GM12864 (cell line): ENCODE results near the gene NLN.
"Not testable (repeated sequence)": the region's sequence is repeated elsewhere in the genome, so short reads cannot be mapped to it uniquely, and the experiment has no call there.

ENCODE experiments used
- DNase-seq: peaks from one replicate; pipeline ENCODE4 v3.0.0-alpha.2; 2011; ENCODE audit warnings: low read depth
- H3K4me3 ChIP-seq: 2 replicates; pipeline ENCODE4 v1.5.1; 2011; ENCODE audit warnings: mild to moderate bottlenecking, low read depth, low read length, control low read depth
- TF ChIP-seq, protein P1 (sequence below): IDR thresholded peaks from 2 replicates; pipeline ENCODE4 v1.5.1; 2011; ENCODE audit warnings: low read depth, mild to moderate bottlenecking, moderate library complexity, low read length, control low read depth, inconsistent platforms; ENCODE audit errors: missing control alignments

Gene NLN

GRCh38 chr5:65840071-65840470 is 118.1 kb downstream of the NLN start:
- no peak for DNase-seq
- no peak overlapping the region for H3K4me3 ChIP-seq
- TF ChIP-seq, protein P1, sequence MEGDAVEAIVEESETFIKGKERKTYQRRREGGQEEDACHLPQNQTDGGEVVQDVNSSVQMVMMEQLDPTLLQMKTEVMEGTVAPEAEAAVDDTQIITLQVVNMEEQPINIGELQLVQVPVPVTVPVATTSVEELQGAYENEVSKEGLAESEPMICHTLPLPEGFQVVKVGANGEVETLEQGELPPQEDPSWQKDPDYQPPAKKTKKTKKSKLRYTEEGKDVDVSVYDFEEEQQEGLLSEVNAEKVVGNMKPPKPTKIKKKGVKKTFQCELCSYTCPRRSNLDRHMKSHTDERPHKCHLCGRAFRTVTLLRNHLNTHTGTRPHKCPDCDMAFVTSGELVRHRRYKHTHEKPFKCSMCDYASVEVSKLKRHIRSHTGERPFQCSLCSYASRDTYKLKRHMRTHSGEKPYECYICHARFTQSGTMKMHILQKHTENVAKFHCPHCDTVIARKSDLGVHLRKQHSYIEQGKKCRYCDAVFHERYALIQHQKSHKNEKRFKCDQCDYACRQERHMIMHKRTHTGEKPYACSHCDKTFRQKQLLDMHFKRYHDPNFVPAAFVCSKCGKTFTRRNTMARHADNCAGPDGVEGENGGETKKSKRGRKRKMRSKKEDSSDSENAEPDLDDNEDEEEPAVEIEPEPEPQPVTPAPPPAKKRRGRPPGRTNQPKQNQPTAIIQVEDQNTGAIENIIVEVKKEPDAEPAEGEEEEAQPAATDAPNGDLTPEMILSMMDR = no peak

- H3K4me3 ChIP-seq, DNase-seq: not testable (repeated sequence)
Observed at GRCh38 chr5:65844763-65845162, 122.8 kb downstream of the NLN start.

DNA sequence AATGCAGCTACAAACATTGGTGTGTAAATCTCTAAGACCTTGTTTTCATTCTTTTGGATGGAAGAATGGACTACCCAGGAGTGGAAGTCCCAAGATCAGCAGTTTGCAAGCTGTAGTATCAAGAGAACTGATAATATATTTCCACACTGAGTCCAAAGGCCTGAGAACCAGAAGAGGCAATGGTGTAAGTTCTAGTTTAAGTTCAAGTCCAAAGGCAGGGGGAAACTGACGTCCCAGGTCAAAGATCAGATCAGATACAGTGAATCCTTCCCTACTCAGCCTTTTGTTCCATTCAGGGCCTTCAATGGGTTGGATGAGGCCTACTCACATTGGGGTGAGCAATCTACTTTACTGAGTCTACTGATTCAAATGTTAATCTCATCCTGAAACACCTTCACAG is 124.1 kb downstream of the NLN start:
- no peak overlapping the region for H3K4me3 ChIP-seq
- no peak for DNase-seq
- TF ChIP-seq, protein P1 = no peak

GRCh38 chr5:65847019-65847418 is 125.0 kb downstream of the NLN start:
- DNase-seq, H3K4me3 ChIP-seq: not testable (repeated sequence)

GRCh38 chr5:65849918-65850317 is 127.9 kb downstream of the NLN start:
- not testable (repeated sequence) for DNase-seq, H3K4me3 ChIP-seq

GRCh38 chr5:65854925-65855324 is 132.9 kb downstream of the NLN start:
- H3K4me3 ChIP-seq = no peak overlapping the region
- DNase-seq = no peak
- TF ChIP-seq, protein P1 = no peak

DNA sequence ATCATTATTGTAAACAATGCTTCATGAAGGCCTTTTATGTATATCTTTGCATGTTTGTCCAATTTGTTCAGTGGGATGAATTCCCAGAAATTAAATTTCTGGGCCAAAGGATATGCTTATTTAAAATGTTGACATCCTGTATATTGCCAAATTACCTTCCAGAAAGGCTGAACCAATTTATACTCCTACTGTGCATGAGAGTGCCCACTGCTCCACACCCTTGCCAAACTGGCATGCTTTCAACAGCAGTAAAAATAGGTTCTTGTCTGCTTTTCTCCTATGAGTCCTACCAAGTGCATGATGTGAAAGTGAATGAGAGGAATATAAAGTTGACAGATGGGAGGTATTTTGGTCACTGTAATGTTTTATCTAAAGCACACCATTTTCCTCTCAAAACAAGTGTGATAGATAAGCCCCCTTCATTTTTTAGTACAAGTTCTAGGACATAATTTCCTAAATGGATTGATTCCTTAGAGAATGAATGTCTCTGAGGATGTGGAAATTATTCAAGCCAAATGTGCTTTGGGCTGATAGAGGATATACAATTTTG is 133.8 kb downstream of the NLN start:
- DNase-seq = no peak
- TF ChIP-seq, protein P1 = no peak

DNA sequence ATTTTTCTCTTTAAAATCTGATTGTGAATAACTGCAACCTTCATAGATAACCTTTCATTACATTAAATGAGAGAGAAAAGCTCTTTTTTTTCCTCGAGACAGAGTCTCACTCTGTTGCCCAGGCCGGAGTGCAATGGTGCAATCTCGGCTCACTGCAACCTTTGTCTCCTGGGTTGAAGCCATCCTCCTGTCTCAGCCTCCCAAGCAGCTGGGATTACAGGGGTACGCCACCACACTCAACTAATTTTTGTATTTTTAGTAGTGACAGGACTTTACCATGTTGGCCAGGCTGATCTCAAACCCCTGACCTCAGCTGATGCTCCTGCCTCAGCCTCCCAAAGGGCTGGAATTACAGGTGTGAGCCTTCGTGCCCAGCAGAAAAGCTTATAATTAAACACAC is 134.5 kb downstream of the NLN start:
- no peak for DNase-seq
- no peak overlapping the region for H3K4me3 ChIP-seq
- TF ChIP-seq, protein P1 = no peak

More for the DNA sequence above, 133.8 kb downstream of the NLN start:
- H3K4me3 ChIP-seq = no peak overlapping the region

- H3K4me3 ChIP-seq = no peak overlapping the region
- DNase-seq = no peak
- TF ChIP-seq, protein P1 = no peak
Observed at GRCh38 chr5:65858316-65858715, 136.3 kb downstream of the NLN start.
